ENCODE data around the gene ZNF425. TPM values are rescaled to one million over a fixed set of nuclear protein-coding genes. Genes with fewer than 3 reads are reported as not detected.

Gene ZNF425
- total RNA-seq, 2 donors from 2014 or later: 2.8 to 4.0 TPM

DNA sequence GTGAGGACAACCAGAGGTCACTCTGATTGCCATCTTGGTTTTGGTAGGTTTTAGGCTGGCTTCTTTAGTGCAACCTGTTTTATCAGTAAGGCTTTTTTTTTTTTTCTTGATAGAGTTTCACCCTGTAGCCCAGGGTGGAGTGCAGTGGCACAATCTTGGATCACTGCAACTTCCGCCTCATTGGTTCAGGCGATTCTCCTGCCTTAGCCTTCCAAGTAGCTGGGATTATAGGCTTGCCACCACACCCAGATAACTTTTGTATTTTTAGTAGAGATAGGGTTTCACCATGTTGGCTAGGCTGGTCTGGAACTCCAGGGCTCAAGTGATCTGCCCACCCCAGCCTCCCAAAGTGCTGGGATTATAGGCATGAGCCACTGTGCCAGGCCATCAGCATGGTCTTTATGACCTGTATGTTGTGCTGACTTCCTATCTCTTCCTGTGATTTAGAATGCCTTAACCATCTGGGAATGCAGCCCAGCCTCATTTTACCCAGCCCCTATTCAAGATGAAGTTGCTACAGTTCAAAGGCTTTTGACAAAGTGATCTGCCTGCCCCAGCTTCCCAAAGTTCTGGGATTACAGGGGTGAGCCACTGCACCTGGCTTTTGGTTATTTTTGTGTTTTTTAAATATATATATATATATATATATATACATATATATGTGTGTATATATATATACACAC is 7.0 kb upstream of the ZNF425 start:
- Histone ChIP-seq H3K9me3 (no peaks in the 10 kb centered on the region), H3K27ac (no peak overlapping the region), H3K4me1 (replicated peaks) (no peaks in the 10 kb centered on the region), H3K36me3 (no peaks in the 10 kb centered on the region), H3K4me3 (no peak overlapping the region), H3K27me3 (replicated peaks; ENCODE audit: insufficient read depth) (no peaks in the 10 kb centered on the region)
- intact Hi-C loops (cut with DNase I): no loop called here
- WGBS: 94% methylated on average over 2 of the region's 2 CpGs
- TF ChIP-seq POLR2AphosphoS5 (IDR thresholded peaks at IDR 0.05) (no peak), POLR2A (IDR thresholded peaks at IDR 0.05) (no peak)
- TF ChIP-seq, protein P1, sequence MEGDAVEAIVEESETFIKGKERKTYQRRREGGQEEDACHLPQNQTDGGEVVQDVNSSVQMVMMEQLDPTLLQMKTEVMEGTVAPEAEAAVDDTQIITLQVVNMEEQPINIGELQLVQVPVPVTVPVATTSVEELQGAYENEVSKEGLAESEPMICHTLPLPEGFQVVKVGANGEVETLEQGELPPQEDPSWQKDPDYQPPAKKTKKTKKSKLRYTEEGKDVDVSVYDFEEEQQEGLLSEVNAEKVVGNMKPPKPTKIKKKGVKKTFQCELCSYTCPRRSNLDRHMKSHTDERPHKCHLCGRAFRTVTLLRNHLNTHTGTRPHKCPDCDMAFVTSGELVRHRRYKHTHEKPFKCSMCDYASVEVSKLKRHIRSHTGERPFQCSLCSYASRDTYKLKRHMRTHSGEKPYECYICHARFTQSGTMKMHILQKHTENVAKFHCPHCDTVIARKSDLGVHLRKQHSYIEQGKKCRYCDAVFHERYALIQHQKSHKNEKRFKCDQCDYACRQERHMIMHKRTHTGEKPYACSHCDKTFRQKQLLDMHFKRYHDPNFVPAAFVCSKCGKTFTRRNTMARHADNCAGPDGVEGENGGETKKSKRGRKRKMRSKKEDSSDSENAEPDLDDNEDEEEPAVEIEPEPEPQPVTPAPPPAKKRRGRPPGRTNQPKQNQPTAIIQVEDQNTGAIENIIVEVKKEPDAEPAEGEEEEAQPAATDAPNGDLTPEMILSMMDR (IDR thresholded peaks at IDR 0.05): no peak
- DNase-seq (ENCODE audit: low spot score): no peak

DNA sequence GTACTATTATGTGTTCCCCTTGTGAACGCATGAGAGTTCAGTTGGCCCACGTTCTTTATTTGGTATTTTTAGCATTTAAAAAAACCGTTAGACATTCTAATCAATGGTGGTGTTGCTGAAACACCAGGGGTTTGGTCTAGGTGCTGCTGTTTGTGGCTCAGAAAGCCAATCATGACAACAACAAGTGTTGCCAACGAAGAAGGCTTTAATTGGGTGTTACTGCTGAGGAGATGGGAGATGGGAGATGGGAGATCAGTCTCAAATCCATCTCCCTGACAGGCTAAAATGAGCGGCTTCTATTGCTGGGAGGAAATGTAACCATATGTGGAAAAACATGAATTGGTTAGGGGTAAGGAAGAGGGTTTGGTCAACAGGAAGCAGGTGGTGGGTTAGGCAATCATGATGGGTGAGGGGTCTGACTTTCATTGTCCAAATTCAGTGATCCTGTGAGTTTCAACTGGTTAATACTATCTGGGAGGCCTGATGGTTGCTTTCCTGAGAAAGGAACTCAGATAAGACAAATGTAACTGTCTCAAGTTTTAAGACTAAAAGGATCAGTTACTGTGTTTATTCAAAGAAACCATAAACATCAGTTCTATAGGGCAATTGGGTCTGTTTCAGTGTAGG is 4.6 kb upstream of the ZNF425 start:
- TF ChIP-seq POLR2AphosphoS5 (IDR thresholded peaks at IDR 0.05) (no peak), POLR2A (IDR thresholded peaks at IDR 0.05) (no peak)
- TF ChIP-seq, protein P1 (IDR thresholded peaks at IDR 0.05): no peak

DNA sequence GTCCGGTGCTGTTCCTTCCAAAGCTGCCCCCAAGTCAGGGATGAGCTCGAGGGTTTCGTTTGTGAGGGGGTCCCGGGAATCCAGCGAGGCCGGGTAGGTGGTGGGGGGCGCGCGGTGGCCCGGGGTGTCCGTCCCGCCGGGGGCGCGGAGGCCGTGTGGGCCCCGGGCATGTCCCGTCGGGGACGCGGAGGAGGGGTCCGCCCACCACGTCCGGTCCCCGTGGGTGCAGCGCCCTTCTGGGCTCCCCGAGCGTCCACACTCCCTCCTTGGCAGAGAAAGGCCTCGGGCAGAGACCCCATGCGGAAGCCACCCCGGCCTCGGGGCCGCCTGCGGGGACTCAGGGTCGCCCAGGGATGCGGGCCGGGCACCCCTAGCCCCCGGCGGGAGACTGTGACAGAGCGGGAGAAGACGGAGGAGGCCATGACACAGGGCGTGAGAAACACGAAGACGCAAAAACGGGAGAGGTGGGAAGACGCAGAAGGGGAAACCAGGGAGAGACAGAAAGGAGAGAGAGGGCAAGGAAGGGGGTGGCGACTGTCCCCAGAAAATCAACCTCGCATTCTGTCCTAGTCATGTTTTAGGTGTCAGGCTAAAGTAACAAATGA is 640 bp upstream of the ZNF425 start:
- WGBS: under 1% methylated on average over 45 of the region's 48 CpGs
- H3K36me3 ChIP-seq: no peaks in the 10 kb centered on the region
- peak overlapping the region; percentile 58 to 84 for H3K4me3 ChIP-seq
- TF ChIP-seq POLR2AphosphoS5 (IDR thresholded peaks at IDR 0.05) (no peak), POLR2A (IDR thresholded peaks at IDR 0.05) (no peak)
- TF ChIP-seq, protein P1 (IDR thresholded peaks at IDR 0.05): no peak
- H3K9me3 ChIP-seq: no peaks in the 10 kb centered on the region
- H3K27ac ChIP-seq: peak overlapping the region; percentile 98
- intact Hi-C loops (cut with DNase I): loop anchor here (2.0 to 10.0 kb wide), 2 partner anchors 20 to 242 kb away; partner anchors contain the start of genes EZH2 and ZNF398
- H3K27me3 ChIP-seq (replicated peaks; ENCODE audit: insufficient read depth): no peaks in the 10 kb centered on the region
- no peaks in the 10 kb centered on the region for H3K4me1 ChIP-seq (replicated peaks)
- peak; percentile 33 for DNase-seq (ENCODE audit: low spot score)

More for the DNA sequence above, 4.6 kb upstream of the ZNF425 start:
- intact Hi-C loops (cut with DNase I): no loop called here
- Histone ChIP-seq H3K36me3 (no peaks in the 10 kb centered on the region), H3K27ac (no peak overlapping the region), H3K27me3 (replicated peaks; ENCODE audit: insufficient read depth) (no peaks in the 10 kb centered on the region), H3K4me3 (no peak overlapping the region), H3K9me3 (no peaks in the 10 kb centered on the region), H3K4me1 (replicated peaks) (no peaks in the 10 kb centered on the region)
- 87% methylated on average over 5 of the region's 5 CpGs for WGBS
- DNase-seq (ENCODE audit: low spot score): no peak

DNA sequence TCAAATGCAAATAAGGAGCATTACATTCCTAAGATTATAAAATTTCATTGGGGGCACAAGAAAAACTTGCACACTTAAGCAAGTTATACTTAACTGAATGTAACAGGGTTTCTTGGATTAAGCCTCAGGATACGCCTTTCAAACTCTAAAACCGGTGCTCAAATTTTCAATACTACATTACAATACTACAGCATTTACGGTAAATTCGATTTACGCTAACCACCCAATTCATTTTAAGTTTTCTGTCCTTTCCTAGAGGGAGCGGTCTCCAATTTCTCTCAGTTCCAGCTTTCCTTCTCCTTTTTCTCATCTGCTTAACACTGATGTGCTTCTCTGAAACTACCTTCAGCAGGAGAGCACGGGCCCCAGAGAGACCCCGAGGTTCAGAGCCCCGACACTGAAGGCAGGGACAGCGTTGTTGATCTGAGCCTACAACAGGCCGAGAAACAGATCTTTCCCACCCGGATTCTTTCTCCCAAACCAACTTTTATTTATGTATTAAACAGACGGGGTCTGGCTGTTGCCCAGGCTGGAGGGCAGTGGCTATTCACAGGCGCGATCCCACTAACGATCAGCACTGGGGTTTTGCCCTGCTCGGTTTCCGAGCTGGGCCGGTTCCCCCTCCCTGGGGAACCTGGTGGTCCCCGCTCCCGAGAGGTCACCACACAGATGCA is 798 bp downstream of the ZNF425 start:
- Histone ChIP-seq H3K27ac (peak overlapping the region; percentile 98), H3K36me3 (no peaks in the 10 kb centered on the region), H3K9me3 (no peaks in the 10 kb centered on the region), H3K27me3 (replicated peaks; ENCODE audit: insufficient read depth) (no peaks in the 10 kb centered on the region), H3K4me1 (replicated peaks) (no peaks in the 10 kb centered on the region), H3K4me3 (peak overlapping the region; percentile 58 to 84)
- no peak for DNase-seq (ENCODE audit: low spot score)
- 3% methylated on average over 21 of the region's 21 CpGs for WGBS
- no peak for TF ChIP-seq POLR2AphosphoS5 (IDR thresholded peaks at IDR 0.05)
- TF ChIP-seq POLR2A (IDR thresholded peaks at IDR 0.05): no peak
- TF ChIP-seq, protein P1 (IDR thresholded peaks at IDR 0.05): no peak
- intact Hi-C loops (cut with DNase I): loop anchor here (10.0 kb wide), 1 partner anchor 241 kb away; the partner anchor contains the start of gene EZH2
